ENCODE data around the gene PLXNC1.

DNA sequence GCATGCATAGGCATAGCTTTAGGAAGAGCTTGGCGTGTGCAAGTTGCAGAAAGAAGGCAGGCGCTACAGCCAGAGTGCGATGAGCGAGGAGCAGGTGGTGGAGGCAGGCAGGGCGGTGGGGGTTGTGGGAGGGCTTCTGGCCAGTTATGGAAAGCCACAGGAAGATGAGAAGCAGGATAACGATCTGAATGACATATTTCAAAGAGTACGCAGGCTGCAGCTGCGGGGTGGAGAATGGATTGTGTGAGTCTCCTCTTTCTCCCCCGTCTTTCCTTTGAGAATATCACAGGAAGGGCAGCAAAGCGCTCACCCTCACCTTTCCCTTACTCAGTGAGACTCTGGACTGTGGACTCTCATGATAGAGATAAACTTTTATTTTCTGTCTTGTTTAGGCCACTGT is 48.7 kb upstream of the PLXNC1 start:
- TF ChIP-seq, protein P1, sequence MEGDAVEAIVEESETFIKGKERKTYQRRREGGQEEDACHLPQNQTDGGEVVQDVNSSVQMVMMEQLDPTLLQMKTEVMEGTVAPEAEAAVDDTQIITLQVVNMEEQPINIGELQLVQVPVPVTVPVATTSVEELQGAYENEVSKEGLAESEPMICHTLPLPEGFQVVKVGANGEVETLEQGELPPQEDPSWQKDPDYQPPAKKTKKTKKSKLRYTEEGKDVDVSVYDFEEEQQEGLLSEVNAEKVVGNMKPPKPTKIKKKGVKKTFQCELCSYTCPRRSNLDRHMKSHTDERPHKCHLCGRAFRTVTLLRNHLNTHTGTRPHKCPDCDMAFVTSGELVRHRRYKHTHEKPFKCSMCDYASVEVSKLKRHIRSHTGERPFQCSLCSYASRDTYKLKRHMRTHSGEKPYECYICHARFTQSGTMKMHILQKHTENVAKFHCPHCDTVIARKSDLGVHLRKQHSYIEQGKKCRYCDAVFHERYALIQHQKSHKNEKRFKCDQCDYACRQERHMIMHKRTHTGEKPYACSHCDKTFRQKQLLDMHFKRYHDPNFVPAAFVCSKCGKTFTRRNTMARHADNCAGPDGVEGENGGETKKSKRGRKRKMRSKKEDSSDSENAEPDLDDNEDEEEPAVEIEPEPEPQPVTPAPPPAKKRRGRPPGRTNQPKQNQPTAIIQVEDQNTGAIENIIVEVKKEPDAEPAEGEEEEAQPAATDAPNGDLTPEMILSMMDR (conservative IDR thresholded peaks at IDR 0.05 in 1 of 2, IDR thresholded peaks at IDR 0.05 in 1 of 2; ENCODE audit: extremely low read depth in 1 of 2, insufficient read depth in 1 of 2, low read depth in 1 of 2, low read length in 2 of 2) = no peak
- TF ChIP-seq EZH2 (IDR thresholded peaks at IDR 0.05; ENCODE audit: borderline replicate concordance, low read length) = no peak

Measured in mammary epithelial cell (primary cell).